ENCODE measurements around the gene SYPL1.

DNA sequence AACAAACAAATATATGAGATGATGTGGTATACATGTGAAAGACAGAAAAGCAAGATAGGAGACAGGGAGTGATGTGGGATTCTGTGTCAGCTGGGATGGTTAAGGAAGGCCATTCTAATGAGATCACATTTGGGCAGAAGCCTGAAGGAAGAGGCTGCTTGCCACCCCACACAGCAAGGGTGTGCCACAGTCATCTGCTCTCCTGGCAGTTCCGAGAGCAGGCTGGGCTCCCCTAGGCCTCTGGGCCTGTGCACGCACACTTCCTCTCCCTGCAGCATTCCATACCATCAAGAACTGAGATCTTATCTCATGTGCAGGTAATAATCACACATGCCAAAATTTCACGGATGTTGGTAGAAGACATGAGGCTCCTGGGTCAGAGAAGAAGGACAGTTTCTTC is 43.1 kb downstream of the SYPL1 start:
- TF ChIP-seq, protein P1, sequence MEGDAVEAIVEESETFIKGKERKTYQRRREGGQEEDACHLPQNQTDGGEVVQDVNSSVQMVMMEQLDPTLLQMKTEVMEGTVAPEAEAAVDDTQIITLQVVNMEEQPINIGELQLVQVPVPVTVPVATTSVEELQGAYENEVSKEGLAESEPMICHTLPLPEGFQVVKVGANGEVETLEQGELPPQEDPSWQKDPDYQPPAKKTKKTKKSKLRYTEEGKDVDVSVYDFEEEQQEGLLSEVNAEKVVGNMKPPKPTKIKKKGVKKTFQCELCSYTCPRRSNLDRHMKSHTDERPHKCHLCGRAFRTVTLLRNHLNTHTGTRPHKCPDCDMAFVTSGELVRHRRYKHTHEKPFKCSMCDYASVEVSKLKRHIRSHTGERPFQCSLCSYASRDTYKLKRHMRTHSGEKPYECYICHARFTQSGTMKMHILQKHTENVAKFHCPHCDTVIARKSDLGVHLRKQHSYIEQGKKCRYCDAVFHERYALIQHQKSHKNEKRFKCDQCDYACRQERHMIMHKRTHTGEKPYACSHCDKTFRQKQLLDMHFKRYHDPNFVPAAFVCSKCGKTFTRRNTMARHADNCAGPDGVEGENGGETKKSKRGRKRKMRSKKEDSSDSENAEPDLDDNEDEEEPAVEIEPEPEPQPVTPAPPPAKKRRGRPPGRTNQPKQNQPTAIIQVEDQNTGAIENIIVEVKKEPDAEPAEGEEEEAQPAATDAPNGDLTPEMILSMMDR (IDR thresholded peaks at IDR 0.05; ENCODE audit: low read depth, low read length, poor library complexity, severe bottlenecking) = no peak
- no peak for TF ChIP-seq EZH2phosphoT487 (IDR thresholded peaks at IDR 0.05; ENCODE audit: borderline replicate concordance, low read length)

Measured in DOHH2 (cell line).